Activated CD8-positive, alpha-beta T cell treated with anti-CD3 and anti-CD28 coated beads for 36 hours (primary cell): Measurements from ENCODE around the gene CCNG2. TPM values are rescaled to one million over a fixed set of nuclear protein-coding genes. Genes with fewer than 3 reads are reported as not detected.
A peak's percentile ranks its signal among the peaks of the same experiment; 100 is the strongest.

Source experiments
- ATAC-seq: fragments of 200-7000 bp; cut with Tn5 transposase; one replicate; pipeline ENCODE4 v1.10.0; 2021; ENCODE audit warnings: mild to moderate bottlenecking, moderate library complexity
- CTCF ChIA-PET: fragments of 350-600 bp; sonication (Branson Sonifier 250); formaldehyde crosslinking; loops from one replicate; lab custom pipeline; 2021; ENCODE audit warnings: antibody characterized with exemption; lab: Charles Lee
- POLR2A ChIA-PET: fragments of 350-600 bp; sonication (Branson Sonifier 250); formaldehyde crosslinking; loops from one replicate; lab custom pipeline; 2021; ENCODE audit warnings: antibody characterized with exemption; lab: Charles Lee
- DNase-seq: peaks from one replicate; pipeline ENCODE4 v3.0.0-alpha.2; 2020
- H3K27ac Mint-ChIP-seq: one replicate; pipeline ENCODE4 v1.8.0; 2021; ENCODE audit warnings: mild to moderate bottlenecking, mixed read lengths
- H3K27me3 Mint-ChIP-seq: one replicate; pipeline ENCODE4 v1.8.0; 2021; ENCODE audit warnings: mixed read lengths
- H3K36me3 Mint-ChIP-seq: one replicate; pipeline ENCODE4 v1.8.0; 2021; ENCODE audit warnings: low read depth, mixed read lengths
- H3K4me1 Mint-ChIP-seq: one replicate; pipeline ENCODE4 v1.8.0; 2021; ENCODE audit warnings: low read depth, mixed read lengths
- H3K4me3 Mint-ChIP-seq: one replicate; pipeline ENCODE4 v1.8.0; 2021; ENCODE audit warnings: mild to moderate bottlenecking, moderate library complexity, mixed read lengths
- H3K9me3 Mint-ChIP-seq: one replicate; pipeline ENCODE4 v1.8.0; 2021; ENCODE audit warnings: mixed read lengths
- CTCF ChIP-seq: fragments of 200-600 bp; IDR thresholded peaks from one replicate; pipeline ENCODE4 v1.8.0; 2022; ENCODE audit warnings: antibody characterized with exemption, mild to moderate bottlenecking
- intact Hi-C: fragments of 100-400 bp; cut with micrococcal nuclease; formaldehyde crosslinking; loops from one replicate; pipeline ENCODE4 v1.10.0; 2022
- total RNA-seq, 2 experiments: library from RNA; stranded (reverse); gene quantifications; one replicate each; pipeline ENCODE4 v1.2.3, GENCODE V29; 2021

The CCNG2 gene
- total RNA-seq, 2 experiments from 2014 or later = 54.3 to 55.5 TPM

- Mint-ChIP-seq H3K27ac (peak overlapping the region; percentile 74), H3K27me3 (no peaks in the 10 kb centered on the region), H3K4me3 (no peak overlapping the region), H3K4me1 (peaks cover 16% of the 10 kb centered on the region), H3K9me3 (no peaks in the 10 kb centered on the region), H3K36me3 (no peaks in the 10 kb centered on the region)
- TF ChIP-seq CTCF = no peak
- peak; percentile 51 for ATAC-seq
- intact Hi-C loops = no loop called here
- POLR2A ChIA-PET = interaction anchor here (0.8 kb wide), 1 partner anchor 62 kb away, joined by 3 read pairs; no protein-coding TSS in a partner anchor
- DNase-seq = no peak
- CTCF ChIA-PET = interaction anchor here (0.9 to 1.8 kb wide), 5 partner anchors 9 to 212 kb away, joined by 3 to 5 read pairs (median 3); no protein-coding TSS in a partner anchor
Observed at GRCh38 chr4:77145842-77146185, 11.2 kb upstream of the CCNG2 start.

GRCh38 chr4:77146186-77147078 is 10.6 kb upstream of the CCNG2 start:
- TF ChIP-seq CTCF = no peak
- no peaks in the 10 kb centered on the region for H3K27me3 Mint-ChIP-seq
- no peak overlapping the region for H3K4me3 Mint-ChIP-seq
- H3K27ac Mint-ChIP-seq = peak overlapping the region; percentile 74
- peaks cover 16% of the 10 kb centered on the region for H3K4me1 Mint-ChIP-seq
- ChIA-PET POLR2A (interaction anchor here (0.8 kb wide), 1 partner anchor 61 kb away, joined by 3 read pairs; no protein-coding TSS in a partner anchor), CTCF (interaction anchor here (0.9 to 1.2 kb wide), 3 partner anchors 19 to 53 kb away, joined by 3 to 5 read pairs (median 3); no protein-coding TSS in a partner anchor)
- ATAC-seq = peak; percentile 53
- H3K9me3 Mint-ChIP-seq = no peaks in the 10 kb centered on the region
- H3K36me3 Mint-ChIP-seq = no peaks in the 10 kb centered on the region
- no peak for DNase-seq
- intact Hi-C loops = no loop called here

GRCh38 chr4:77147079-77147782 is 9.8 kb upstream of the CCNG2 start:
- no peak for ATAC-seq
- H3K27ac Mint-ChIP-seq = no peak overlapping the region
- H3K4me3 Mint-ChIP-seq = no peak overlapping the region
- intact Hi-C loops = no loop called here
- H3K4me1 Mint-ChIP-seq = peaks cover 16% of the 10 kb centered on the region
- H3K9me3 Mint-ChIP-seq = no peaks in the 10 kb centered on the region
- ChIA-PET CTCF (interaction anchor here (0.8 to 2.4 kb wide), 3 partner anchors 10 to 56 kb away, joined by 3 to 9 read pairs (median 3); no protein-coding TSS in a partner anchor), POLR2A (no interaction called here)
- TF ChIP-seq CTCF = no peak
- H3K36me3 Mint-ChIP-seq = no peaks in the 10 kb centered on the region
- no peaks in the 10 kb centered on the region for H3K27me3 Mint-ChIP-seq
- DNase-seq = no peak

GRCh38 chr4:77148078-77148477 is 8.9 kb upstream of the CCNG2 start:
- CTCF ChIA-PET = interaction anchor here (0.8 to 2.4 kb wide), 2 partner anchors 11 to 55 kb away, joined by 3 to 9 read pairs; no protein-coding TSS in a partner anchor

More at GRCh38 chr4:77148078-77148477, 8.9 kb upstream of the CCNG2 start:
- Mint-ChIP-seq H3K9me3 (no peaks in the 10 kb centered on the region), H3K4me1 (peaks cover 19% of the 10 kb centered on the region), H3K27ac (no peak overlapping the region), H3K4me3 (no peak overlapping the region), H3K36me3 (no peaks in the 10 kb centered on the region), H3K27me3 (no peaks in the 10 kb centered on the region)
- POLR2A ChIA-PET = no interaction called here
- DNase-seq (no peak), ATAC-seq (no peak)
- intact Hi-C loops = no loop called here
- no peak for TF ChIP-seq CTCF
